Kidney epithelial cell (primary cell): ENCODE measurements around the gene SETD7. TPM values are rescaled to one million over a fixed set of nuclear protein-coding genes. Genes with fewer than 3 reads are reported as not detected.

Experiments used
- DNase-seq: peaks from one replicate; pipeline ENCODE4 v3.0.0-alpha.2; 2010; ENCODE audit warnings: low read depth
- H3K27me3 ChIP-seq: 2 replicates; pipeline ENCODE4 v1.6.0; 2011; ENCODE audit warnings: low read length; ENCODE audit not compliant: control insufficient read depth, insufficient read depth
- H3K36me3 ChIP-seq: 2 replicates; pipeline ENCODE4 v1.5.1; 2011; ENCODE audit warnings: low read length; ENCODE audit not compliant: control insufficient read depth, insufficient read depth
- H3K4me3 ChIP-seq: 2 replicates; pipeline ENCODE4 v1.5.1; 2011; ENCODE audit warnings: low read depth, mild to moderate bottlenecking, control low read depth, low read length
- CTCF ChIP-seq: IDR thresholded peaks from 2 replicates; pipeline ENCODE4 v1.5.1; 2011; ENCODE audit warnings: mild to moderate bottlenecking, moderate library complexity, low read length, control low read depth, inconsistent platforms; ENCODE audit not compliant: insufficient read depth, poor library complexity, severe bottlenecking
- total RNA-seq: library from RNA; depleted of rRNA; stranded (reverse); fragments of >200 nt; gene quantifications from 2 replicates; pipeline ENCODE4 v1.2.3, GENCODE V29; 2015

Gene SETD7
- total RNA-seq, 1 donor from 2014 or later, result 37.7 TPM

- Histone ChIP-seq H3K36me3 (no peaks in the 10 kb centered on the region), H3K4me3 (no peak overlapping the region), H3K27me3 (no peaks in the 10 kb centered on the region)
- no peak for DNase-seq
- no peak for TF ChIP-seq CTCF
These were observed 37.1 kb upstream of the SETD7 start for GRCh38 chr4:139593091-139593564.

GRCh38 chr4:139589336-139590018 lies 33.5 kb upstream of the SETD7 start:
- peaks cover 2% of the 10 kb centered on the region for H3K27me3 ChIP-seq
- H3K36me3 ChIP-seq, result no peaks in the 10 kb centered on the region
- TF ChIP-seq CTCF, result no peak
- no peak for DNase-seq
- no peak overlapping the region for H3K4me3 ChIP-seq

- H3K36me3 ChIP-seq, result no peaks in the 10 kb centered on the region
- no peak for DNase-seq
- TF ChIP-seq CTCF, result no peak
These were observed 31.4 kb upstream of the SETD7 start for GRCh38 chr4:139587446-139587845.

GRCh38 chr4:139585473-139585872 lies 29.5 kb upstream of the SETD7 start:
- H3K27me3 ChIP-seq, result peaks cover 2% of the 10 kb centered on the region
- H3K4me3 ChIP-seq, result no peak overlapping the region
- no peak for TF ChIP-seq CTCF
- DNase-seq, result no peak
- no peaks in the 10 kb centered on the region for H3K36me3 ChIP-seq

More at GRCh38 chr4:139587446-139587845, 31.4 kb upstream of the SETD7 start:
- no peak overlapping the region for H3K4me3 ChIP-seq
- peaks cover 2% of the 10 kb centered on the region for H3K27me3 ChIP-seq

GRCh38 chr4:139584784-139585183 lies 28.8 kb upstream of the SETD7 start:
- no peak overlapping the region for H3K4me3 ChIP-seq
- DNase-seq, result no peak
- peaks cover 2% of the 10 kb centered on the region for H3K27me3 ChIP-seq
- TF ChIP-seq CTCF, result no peak
- no peaks in the 10 kb centered on the region for H3K36me3 ChIP-seq

GRCh38 chr4:139584013-139584412 lies 28.0 kb upstream of the SETD7 start:
- DNase-seq, result no peak
- peaks cover 2% of the 10 kb centered on the region for H3K27me3 ChIP-seq
- H3K4me3 ChIP-seq, result no peak overlapping the region
- no peak for TF ChIP-seq CTCF
- no peaks in the 10 kb centered on the region for H3K36me3 ChIP-seq
